Measurements from ENCODE around the gene PLCL2. TPM values are rescaled to one million over a fixed set of nuclear protein-coding genes. Genes with fewer than 3 reads are reported as not detected.
A peak's percentile ranks its signal among the peaks of the same experiment; 100 is the strongest.

PLCL2 gene
- total and polyA plus RNA-seq, 4 donors: 1.5 to 16.5 (median 9.4) TPM

DNA sequence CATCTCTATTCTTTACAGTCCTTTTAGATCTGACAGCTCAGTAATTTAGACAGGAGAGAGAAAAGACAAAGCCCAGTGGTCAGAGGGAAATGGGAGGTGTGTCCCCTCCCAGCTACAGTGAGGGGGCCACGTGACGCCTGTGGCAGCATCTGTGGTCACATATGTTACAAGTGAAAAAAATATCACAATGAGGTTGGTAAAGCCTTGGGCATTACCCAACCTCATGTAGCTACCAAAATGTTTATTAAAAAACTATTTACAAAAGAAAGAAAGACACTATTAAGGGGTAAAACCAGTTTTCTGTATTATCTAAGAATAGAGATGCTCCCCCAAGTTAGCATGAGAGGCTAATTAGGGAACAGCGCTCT lies 42.9 kb upstream of the PLCL2 start:
- peak overlapping the region; percentile 66 to 68 for H3K27ac ChIP-seq (ENCODE audit: low read depth in 1 of 2, low read length in 2 of 2)
- DNase-seq (ENCODE audit: low spot score): no peak
- TF ChIP-seq NR2F2 (IDR thresholded peaks at IDR 0.05) (no peak), HNF4G (IDR thresholded peaks at IDR 0.05) (no peak)

DNA sequence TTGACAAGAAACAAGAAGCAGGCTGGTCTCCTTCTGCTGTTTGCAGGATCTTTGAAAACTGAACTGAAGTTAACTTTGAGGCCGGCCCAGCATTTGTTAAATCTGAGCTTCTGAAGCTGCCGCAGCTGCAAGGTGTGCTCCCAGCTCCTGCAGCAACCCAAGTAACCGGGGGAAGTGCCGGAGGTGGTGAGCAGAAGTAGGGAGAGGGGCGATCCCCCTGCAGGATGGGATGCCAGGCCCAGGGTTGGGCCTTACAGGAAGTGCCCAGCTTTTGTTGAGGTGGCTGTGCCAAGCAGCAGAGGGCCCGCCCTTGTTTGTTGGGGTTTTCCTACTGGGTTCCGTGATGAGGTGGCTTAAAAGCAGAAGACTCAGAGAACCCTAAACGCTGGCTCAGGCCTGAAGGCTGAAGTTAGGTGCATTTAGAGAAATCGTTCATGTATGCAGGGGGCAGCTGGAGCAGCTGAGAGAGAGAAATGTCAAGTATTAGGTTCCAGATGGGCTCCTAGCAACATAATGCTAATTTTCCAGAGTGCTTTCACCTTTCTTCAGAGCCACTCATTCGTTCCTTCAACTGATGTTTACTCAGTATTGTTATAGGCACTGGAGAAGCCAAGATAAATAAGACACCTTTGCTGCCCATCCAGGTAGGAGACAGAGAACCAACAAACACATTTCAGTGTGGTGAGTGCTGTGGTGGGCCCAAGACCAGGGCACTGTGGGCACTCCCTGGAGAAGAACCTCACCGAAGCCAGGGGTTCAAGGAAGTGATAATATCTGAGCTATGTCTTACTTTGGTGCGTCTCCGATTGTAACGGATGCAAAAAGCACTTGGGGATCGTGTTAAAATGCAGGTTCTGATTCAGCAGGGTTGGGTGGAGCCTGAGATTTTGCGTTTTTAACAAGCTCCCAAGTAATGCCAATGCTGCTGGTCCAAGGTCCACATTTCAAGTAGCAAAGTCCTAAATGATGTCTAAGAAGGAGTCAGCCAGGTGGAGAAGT lies 42.2 kb upstream of the PLCL2 start:
- H3K36me3 ChIP-seq (ENCODE audit: control insufficient read depth in 4 of 4, insufficient read depth in 3 of 4, low read depth in 1 of 4, low read length in 3 of 4): no peaks in the 10 kb centered on the region
- H3K27ac ChIP-seq (ENCODE audit: low read depth in 1 of 2, low read length in 2 of 2): peak overlapping the region; percentile 66 to 68
- 57% methylated on average over 16 of the region's 16 CpGs for WGBS
- H3K9me3 ChIP-seq (ENCODE audit: control insufficient read depth in 4 of 4, low read length in 3 of 4): no peaks in the 10 kb centered on the region
- TF ChIP-seq HNF4A (conservative IDR thresholded peaks at IDR 0.05) (peak; percentile 16 to 17), JUND (IDR thresholded peaks at IDR 0.05) (no peak)
- DNase-seq (ENCODE audit: low spot score): no peak
- no peaks in the 10 kb centered on the region for H3K27me3 ChIP-seq (ENCODE audit: control insufficient read depth in 4 of 4, insufficient read depth in 4 of 4, low read length in 3 of 4)
- peaks cover 6 to 64% (median 37%) of the 10 kb centered on the region in 4 donors for H3K4me1 ChIP-seq (ENCODE audit: control insufficient read depth in 4 of 4, insufficient read depth in 4 of 4, low read length in 3 of 4)
- no peak overlapping the region for H3K4me3 ChIP-seq (ENCODE audit: low read depth in 1 of 3, low read length in 3 of 3)
- no peak overlapping the region for H3K9ac ChIP-seq (ENCODE audit: low read depth in 1 of 2, low read length in 2 of 2)

More for the DNA sequence above, 42.9 kb upstream of the PLCL2 start:
- Histone ChIP-seq H3K4me1 (ENCODE audit: control insufficient read depth in 4 of 4, insufficient read depth in 4 of 4, low read length in 3 of 4) (peaks cover 8 to 69% (median 40%) of the 10 kb centered on the region in 4 donors), H3K27me3 (ENCODE audit: control insufficient read depth in 4 of 4, insufficient read depth in 4 of 4, low read length in 3 of 4) (no peaks in the 10 kb centered on the region), H3K9ac (ENCODE audit: low read depth in 1 of 2, low read length in 2 of 2) (peak overlapping the region; percentile 22 to 49), H3K4me3 (ENCODE audit: low read depth in 1 of 3, low read length in 3 of 3) (no peak overlapping the region), H3K36me3 (ENCODE audit: control insufficient read depth in 4 of 4, insufficient read depth in 3 of 4, low read depth in 1 of 4, low read length in 3 of 4) (no peaks in the 10 kb centered on the region), H3K9me3 (ENCODE audit: control insufficient read depth in 4 of 4, low read length in 3 of 4) (no peaks in the 10 kb centered on the region)
- 58% methylated on average over 3 of the region's 3 CpGs for WGBS

DNA sequence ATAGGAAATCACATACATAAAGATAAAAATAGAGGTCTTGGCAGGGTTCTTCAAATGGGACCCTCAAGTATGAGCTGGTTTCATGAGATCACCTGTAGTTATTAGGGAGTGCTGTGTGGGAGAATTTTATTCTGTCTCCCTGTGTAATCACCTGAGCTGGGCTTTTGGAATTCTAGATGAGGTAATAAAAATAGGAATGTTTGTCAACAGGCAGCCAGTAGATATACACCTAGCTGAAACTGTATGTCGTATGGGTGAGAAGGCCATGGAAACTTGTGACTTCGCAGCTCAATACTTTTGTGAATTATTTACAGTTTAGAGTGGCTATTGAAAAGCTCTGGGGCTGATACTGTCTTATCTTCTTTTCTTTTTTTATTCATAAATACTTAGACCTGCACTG lies 40.5 kb upstream of the PLCL2 start:
- H3K4me1 ChIP-seq (ENCODE audit: control insufficient read depth in 4 of 4, insufficient read depth in 4 of 4, low read length in 3 of 4): peaks cover 4 to 50% (median 29%) of the 10 kb centered on the region in 4 donors
- H3K27ac ChIP-seq (ENCODE audit: low read depth in 1 of 2, low read length in 2 of 2): no peak overlapping the region
- no peak for DNase-seq (ENCODE audit: low spot score)

DNA sequence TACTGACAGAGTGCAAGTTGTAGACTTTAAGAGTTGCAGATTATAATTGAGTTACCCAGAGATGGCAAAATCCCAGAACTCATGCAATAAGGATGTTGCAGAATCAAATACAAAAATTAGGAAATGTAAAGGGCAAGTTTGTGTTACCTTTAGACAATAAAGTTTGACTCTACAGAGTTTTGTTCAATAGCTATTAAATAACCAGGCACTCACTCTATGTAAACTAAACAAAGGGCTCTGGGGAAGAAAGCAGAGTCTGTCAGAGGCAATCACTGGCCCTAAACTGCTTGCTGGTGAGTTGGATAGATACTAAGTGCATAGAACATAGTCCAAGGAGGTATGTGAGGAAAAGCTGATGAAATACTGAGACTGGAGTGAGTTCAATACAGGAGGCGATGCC lies 40.0 kb upstream of the PLCL2 start:
- Histone ChIP-seq H3K4me1 (ENCODE audit: control insufficient read depth in 4 of 4, insufficient read depth in 4 of 4, low read length in 3 of 4) (peaks cover 4 to 45% (median 25%) of the 10 kb centered on the region in 4 donors), H3K9ac (ENCODE audit: low read depth in 1 of 2, low read length in 2 of 2) (no peak overlapping the region), H3K9me3 (ENCODE audit: control insufficient read depth in 4 of 4, low read length in 3 of 4) (no peaks in the 10 kb centered on the region), H3K4me3 (ENCODE audit: low read depth in 1 of 3, low read length in 3 of 3) (no peak overlapping the region), H3K27me3 (ENCODE audit: control insufficient read depth in 4 of 4, insufficient read depth in 4 of 4, low read length in 3 of 4) (no peaks in the 10 kb centered on the region), H3K36me3 (ENCODE audit: control insufficient read depth in 4 of 4, insufficient read depth in 3 of 4, low read depth in 1 of 4, low read length in 3 of 4) (no peaks in the 10 kb centered on the region), H3K27ac (ENCODE audit: low read depth in 1 of 2, low read length in 2 of 2) (no peak overlapping the region)
- WGBS: 61% methylated on average over 1 of the region's 1 CpG
- DNase-seq (ENCODE audit: low spot score): no peak
- TF ChIP-seq, protein P1, sequence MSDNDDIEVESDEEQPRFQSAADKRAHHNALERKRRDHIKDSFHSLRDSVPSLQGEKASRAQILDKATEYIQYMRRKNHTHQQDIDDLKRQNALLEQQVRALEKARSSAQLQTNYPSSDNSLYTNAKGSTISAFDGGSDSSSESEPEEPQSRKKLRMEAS (IDR thresholded peaks at IDR 0.05): peak; percentile 44
- TF ChIP-seq FOXA1 (IDR thresholded peaks at IDR 0.05): no peak
- peak; percentile 58 to 74 for TF ChIP-seq JUND (IDR thresholded peaks at IDR 0.05)
- TF ChIP-seq HNF4A (conservative IDR thresholded peaks at IDR 0.05): peak; percentile 75 to 87
- no peak for TF ChIP-seq NR2F2 (IDR thresholded peaks at IDR 0.05)
- TF ChIP-seq, protein P2, sequence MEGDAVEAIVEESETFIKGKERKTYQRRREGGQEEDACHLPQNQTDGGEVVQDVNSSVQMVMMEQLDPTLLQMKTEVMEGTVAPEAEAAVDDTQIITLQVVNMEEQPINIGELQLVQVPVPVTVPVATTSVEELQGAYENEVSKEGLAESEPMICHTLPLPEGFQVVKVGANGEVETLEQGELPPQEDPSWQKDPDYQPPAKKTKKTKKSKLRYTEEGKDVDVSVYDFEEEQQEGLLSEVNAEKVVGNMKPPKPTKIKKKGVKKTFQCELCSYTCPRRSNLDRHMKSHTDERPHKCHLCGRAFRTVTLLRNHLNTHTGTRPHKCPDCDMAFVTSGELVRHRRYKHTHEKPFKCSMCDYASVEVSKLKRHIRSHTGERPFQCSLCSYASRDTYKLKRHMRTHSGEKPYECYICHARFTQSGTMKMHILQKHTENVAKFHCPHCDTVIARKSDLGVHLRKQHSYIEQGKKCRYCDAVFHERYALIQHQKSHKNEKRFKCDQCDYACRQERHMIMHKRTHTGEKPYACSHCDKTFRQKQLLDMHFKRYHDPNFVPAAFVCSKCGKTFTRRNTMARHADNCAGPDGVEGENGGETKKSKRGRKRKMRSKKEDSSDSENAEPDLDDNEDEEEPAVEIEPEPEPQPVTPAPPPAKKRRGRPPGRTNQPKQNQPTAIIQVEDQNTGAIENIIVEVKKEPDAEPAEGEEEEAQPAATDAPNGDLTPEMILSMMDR (IDR thresholded peaks at IDR 0.05; ENCODE audit: low read depth, low read length, missing input control): no peak
- TF ChIP-seq, protein P3, sequence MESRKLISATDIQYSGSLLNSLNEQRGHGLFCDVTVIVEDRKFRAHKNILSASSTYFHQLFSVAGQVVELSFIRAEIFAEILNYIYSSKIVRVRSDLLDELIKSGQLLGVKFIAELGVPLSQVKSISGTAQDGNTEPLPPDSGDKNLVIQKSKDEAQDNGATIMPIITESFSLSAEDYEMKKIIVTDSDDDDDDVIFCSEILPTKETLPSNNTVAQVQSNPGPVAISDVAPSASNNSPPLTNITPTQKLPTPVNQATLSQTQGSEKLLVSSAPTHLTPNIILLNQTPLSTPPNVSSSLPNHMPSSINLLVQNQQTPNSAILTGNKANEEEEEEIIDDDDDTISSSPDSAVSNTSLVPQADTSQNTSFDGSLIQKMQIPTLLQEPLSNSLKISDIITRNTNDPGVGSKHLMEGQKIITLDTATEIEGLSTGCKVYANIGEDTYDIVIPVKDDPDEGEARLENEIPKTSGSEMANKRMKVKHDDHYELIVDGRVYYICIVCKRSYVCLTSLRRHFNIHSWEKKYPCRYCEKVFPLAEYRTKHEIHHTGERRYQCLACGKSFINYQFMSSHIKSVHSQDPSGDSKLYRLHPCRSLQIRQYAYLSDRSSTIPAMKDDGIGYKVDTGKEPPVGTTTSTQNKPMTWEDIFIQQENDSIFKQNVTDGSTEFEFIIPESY (IDR thresholded peaks at IDR 0.05): no peak
- peak; percentile 34 for TF ChIP-seq YY1 (IDR thresholded peaks at IDR 0.05)
- TF ChIP-seq SP1 (IDR thresholded peaks at IDR 0.05): peak; percentile 68
- peak; percentile 54 for TF ChIP-seq FOXA2 (IDR thresholded peaks at IDR 0.05)
- peak; percentile 36 for TF ChIP-seq HNF4G (IDR thresholded peaks at IDR 0.05)
- TF ChIP-seq RAD21 (IDR thresholded peaks at IDR 0.05): peak; percentile 14 to 25
- TF ChIP-seq RXRA (IDR thresholded peaks at IDR 0.05): peak; percentile 76 to 78
- TF ChIP-seq EGR1 (IDR thresholded peaks at IDR 0.05; ENCODE audit: low read depth in 2 of 2): peak in 1 of 2 donors; percentile 10
- no peak for TF ChIP-seq TAF1 (conservative IDR thresholded peaks at IDR 0.05)
- TF ChIP-seq, protein P4, sequence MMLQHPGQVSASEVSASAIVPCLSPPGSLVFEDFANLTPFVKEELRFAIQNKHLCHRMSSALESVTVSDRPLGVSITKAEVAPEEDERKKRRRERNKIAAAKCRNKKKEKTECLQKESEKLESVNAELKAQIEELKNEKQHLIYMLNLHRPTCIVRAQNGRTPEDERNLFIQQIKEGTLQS (IDR thresholded peaks at IDR 0.05): peak; percentile 85

More for the DNA sequence above, 40.5 kb upstream of the PLCL2 start:
- TF ChIP-seq SP1 (IDR thresholded peaks at IDR 0.05): no peak
- no peak for TF ChIP-seq YY1 (IDR thresholded peaks at IDR 0.05)
- TF ChIP-seq JUND (IDR thresholded peaks at IDR 0.05): no peak
- H3K9me3 ChIP-seq (ENCODE audit: control insufficient read depth in 4 of 4, low read length in 3 of 4): no peaks in the 10 kb centered on the region
- no peaks in the 10 kb centered on the region for H3K27me3 ChIP-seq (ENCODE audit: control insufficient read depth in 4 of 4, insufficient read depth in 4 of 4, low read length in 3 of 4)
- H3K4me3 ChIP-seq (ENCODE audit: low read depth in 1 of 3, low read length in 3 of 3): no peak overlapping the region
- H3K9ac ChIP-seq (ENCODE audit: low read depth in 1 of 2, low read length in 2 of 2): no peak overlapping the region
- H3K36me3 ChIP-seq (ENCODE audit: control insufficient read depth in 4 of 4, insufficient read depth in 3 of 4, low read depth in 1 of 4, low read length in 3 of 4): no peaks in the 10 kb centered on the region
- WGBS: 61% methylated on average over 2 of the region's 2 CpGs
